Sigmoid colon (tissue), 4 donors: ENCODE measurements around the gene SOSTDC1.

ENCODE experiments used
- EP300 ChIP-seq, 4 donors: sonication (generic); formaldehyde crosslinking; IDR thresholded peaks; one replicate each; pipeline ENCODE4 v1.6.1; 2017; ENCODE audit warnings: antibody characterized with exemption in 4 of 4
- TF ChIP-seq, protein P1 (sequence below), 4 experiments: fragments of 450-650 bp in 3 of 4; fragments of 200-600 bp in 1 of 4; IDR thresholded peaks; one replicate each; pipeline ENCODE4 v1.5.1; 2016 to 2019; ENCODE audit warnings: antibody characterized with exemption in 4 of 4, mild to moderate bottlenecking in 3 of 4, moderate library complexity in 2 of 4

DNA sequence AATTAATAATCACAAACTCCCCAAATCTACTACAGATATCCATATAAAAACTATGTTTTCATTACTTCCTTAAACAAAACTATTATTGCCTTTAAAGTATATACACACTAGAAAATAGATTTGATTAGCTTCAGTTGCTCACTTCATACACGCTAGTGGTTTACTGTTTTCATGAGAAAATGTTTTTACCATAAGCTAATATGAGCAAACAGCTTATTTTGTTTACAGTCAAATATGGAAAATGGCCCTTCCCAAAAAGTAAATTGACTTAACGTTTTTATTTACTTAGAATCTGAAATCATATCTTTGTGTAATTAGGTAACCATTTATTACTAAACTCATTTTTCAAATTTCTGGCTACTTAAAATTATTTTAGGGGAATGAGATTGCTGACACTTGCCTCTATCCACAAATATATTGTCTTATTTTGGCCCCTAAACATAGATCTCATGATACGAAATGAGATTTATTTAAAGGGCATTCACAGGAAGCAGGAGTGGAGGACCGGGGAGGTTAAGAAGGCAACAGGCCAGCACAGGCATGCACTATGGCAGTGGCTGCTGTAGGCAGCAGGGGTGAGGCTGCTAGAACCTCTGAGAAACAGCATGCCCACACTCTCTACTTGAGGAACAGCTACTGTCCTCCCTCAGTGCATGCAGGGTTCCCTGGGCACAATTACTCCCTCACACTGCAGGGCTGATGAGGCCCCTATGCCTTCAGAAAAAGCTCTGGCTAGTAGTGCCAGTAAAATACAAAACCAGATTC is 29.6 kb upstream of the SOSTDC1 start:
- TF ChIP-seq, protein P1, sequence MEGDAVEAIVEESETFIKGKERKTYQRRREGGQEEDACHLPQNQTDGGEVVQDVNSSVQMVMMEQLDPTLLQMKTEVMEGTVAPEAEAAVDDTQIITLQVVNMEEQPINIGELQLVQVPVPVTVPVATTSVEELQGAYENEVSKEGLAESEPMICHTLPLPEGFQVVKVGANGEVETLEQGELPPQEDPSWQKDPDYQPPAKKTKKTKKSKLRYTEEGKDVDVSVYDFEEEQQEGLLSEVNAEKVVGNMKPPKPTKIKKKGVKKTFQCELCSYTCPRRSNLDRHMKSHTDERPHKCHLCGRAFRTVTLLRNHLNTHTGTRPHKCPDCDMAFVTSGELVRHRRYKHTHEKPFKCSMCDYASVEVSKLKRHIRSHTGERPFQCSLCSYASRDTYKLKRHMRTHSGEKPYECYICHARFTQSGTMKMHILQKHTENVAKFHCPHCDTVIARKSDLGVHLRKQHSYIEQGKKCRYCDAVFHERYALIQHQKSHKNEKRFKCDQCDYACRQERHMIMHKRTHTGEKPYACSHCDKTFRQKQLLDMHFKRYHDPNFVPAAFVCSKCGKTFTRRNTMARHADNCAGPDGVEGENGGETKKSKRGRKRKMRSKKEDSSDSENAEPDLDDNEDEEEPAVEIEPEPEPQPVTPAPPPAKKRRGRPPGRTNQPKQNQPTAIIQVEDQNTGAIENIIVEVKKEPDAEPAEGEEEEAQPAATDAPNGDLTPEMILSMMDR (IDR thresholded peaks at IDR 0.05) = no peak
- TF ChIP-seq EP300 (IDR thresholded peaks at IDR 0.05) = no peak
